ENCODE results near the gene RDH11.
A peak's percentile ranks its signal among the peaks of the same experiment; 100 is the strongest.
"Not testable (repeated sequence)": the region's sequence is repeated elsewhere in the genome, so short reads cannot be mapped to it uniquely, and the experiment has no call there.

The RDH11 gene

GRCh38 chr14:67695394-67695949 lies at the start of gene RDH11:
Gene RDH11, minus strand, starts transcription at chr14:67695764. Its CDS starts 61 bp downstream, at chr14:67695703.
- DNase-seq (ENCODE audit: low read depth in 2 of 3, low spot score in 1 of 3) = peak; percentile 75 to 77 (median 75)

GRCh38 chr14:67744046-67744445 lies 48.5 kb upstream of the RDH11 start:
- DNase-seq (ENCODE audit: low read depth in 2 of 3, low spot score in 1 of 3) = no peak

- DNase-seq (ENCODE audit: low read depth in 2 of 3, low spot score in 1 of 3) = no peak
Observed at GRCh38 chr14:67738740-67739504, 43.4 kb upstream of the RDH11 start.

GRCh38 chr14:67736771-67737170 lies 41.2 kb upstream of the RDH11 start:
- DNase-seq (ENCODE audit: low read depth in 2 of 3, low spot score in 1 of 3) = no peak

GRCh38 chr14:67735336-67736147 lies 40.0 kb upstream of the RDH11 start:
- DNase-seq (ENCODE audit: low read depth in 2 of 3, low spot score in 1 of 3) = no peak

GRCh38 chr14:67734675-67735074 lies 39.1 kb upstream of the RDH11 start:
- DNase-seq (ENCODE audit: low read depth in 2 of 3, low spot score in 1 of 3) = no peak

GRCh38 chr14:67733616-67734015 lies 38.1 kb upstream of the RDH11 start:
- no peak for DNase-seq (ENCODE audit: low read depth in 2 of 3, low spot score in 1 of 3)

GRCh38 chr14:67729072-67729885 lies 33.7 kb upstream of the RDH11 start:
- DNase-seq (ENCODE audit: low read depth in 2 of 3, low spot score in 1 of 3) = no peak

- no peak for DNase-seq (ENCODE audit: low read depth in 2 of 3, low spot score in 1 of 3)
Observed at GRCh38 chr14:67728258-67728657, 32.7 kb upstream of the RDH11 start.

- no peak for DNase-seq (ENCODE audit: low read depth in 2 of 3, low spot score in 1 of 3)
Observed at GRCh38 chr14:67727361-67727760, 31.8 kb upstream of the RDH11 start.

GRCh38 chr14:67725171-67725570 lies 29.6 kb upstream of the RDH11 start:
- DNase-seq (ENCODE audit: low read depth in 2 of 3, low spot score in 1 of 3) = no peak

- no peak for DNase-seq (ENCODE audit: low read depth in 2 of 3, low spot score in 1 of 3)
Observed at GRCh38 chr14:67722293-67722692, 26.7 kb upstream of the RDH11 start.

GRCh38 chr14:67721875-67722274 lies 26.3 kb upstream of the RDH11 start:
- DNase-seq (ENCODE audit: low read depth in 2 of 3, low spot score in 1 of 3) = no peak

GRCh38 chr14:67719866-67720265 lies 24.3 kb upstream of the RDH11 start:
- DNase-seq (ENCODE audit: low read depth in 2 of 3, low spot score in 1 of 3) = no peak

GRCh38 chr14:67719385-67719784 lies 23.8 kb upstream of the RDH11 start:
- DNase-seq (ENCODE audit: low read depth in 2 of 3, low spot score in 1 of 3) = not testable (repeated sequence)

GRCh38 chr14:67718265-67718664 lies 22.7 kb upstream of the RDH11 start:
- DNase-seq (ENCODE audit: low read depth in 2 of 3, low spot score in 1 of 3) = no peak

GRCh38 chr14:67717048-67717447 lies 21.5 kb upstream of the RDH11 start:
- DNase-seq (ENCODE audit: low read depth in 2 of 3, low spot score in 1 of 3) = no peak

- no peak for DNase-seq (ENCODE audit: low read depth in 2 of 3, low spot score in 1 of 3)
Observed at GRCh38 chr14:67710209-67710608, 14.6 kb upstream of the RDH11 start.

- DNase-seq (ENCODE audit: low read depth in 2 of 3, low spot score in 1 of 3) = not testable (repeated sequence)
Observed at GRCh38 chr14:67709796-67710195, 14.2 kb upstream of the RDH11 start.

- not testable (repeated sequence) for DNase-seq (ENCODE audit: low read depth in 2 of 3, low spot score in 1 of 3)
Observed at GRCh38 chr14:67709346-67709745, 13.8 kb upstream of the RDH11 start.

GRCh38 chr14:67705211-67705610 lies 9.6 kb upstream of the RDH11 start:
- no peak for DNase-seq (ENCODE audit: low read depth in 2 of 3, low spot score in 1 of 3)
